K562 (cell line): Measurements from ENCODE around the gene NDUFAF2. TPM values are rescaled to one million over a fixed set of nuclear protein-coding genes. Genes with fewer than 3 reads are reported as not detected.

Experiments
- E2F3 ChIP-seq: fragments of 250-450 bp; sonication (Bioruptor Pico); IDR thresholded peaks from 2 replicates; pipeline ENCODE4 v1.4.0; 2020; ENCODE audit warnings: mild to moderate bottlenecking
- KLF1 ChIP-seq: fragments of 450-650 bp; IDR thresholded peaks from 2 replicates; pipeline ENCODE4 v1.6.1; 2016; ENCODE audit warnings: missing genetic modification characterization, missing compliant biosample characterization
- MTA2 ChIP-seq: fragments of 450-650 bp; IDR thresholded peaks from 2 replicates; pipeline ENCODE4 v1.6.1; 2016; ENCODE audit warnings: low read depth
- NONO ChIP-seq, 2 experiments: fragments of 200-400 bp in 1 of 2; fragments of 450-650 bp in 1 of 2; formaldehyde crosslinking in 1 of 2; IDR thresholded peaks; 2 replicates each; pipeline ENCODE4 v1.6.1; 2017; ENCODE audit warnings: low read depth in 2 of 2, mild to moderate bottlenecking in 2 of 2, moderate library complexity in 2 of 2, low read length in 1 of 2
- NR2F6 ChIP-seq: fragments of 450-650 bp; formaldehyde crosslinking; IDR thresholded peaks from 2 replicates; pipeline ENCODE4 v1.4.0; 2020; ENCODE audit warnings: mild to moderate bottlenecking
- RFX1 ChIP-seq: fragments of 450-650 bp; IDR thresholded peaks from 2 replicates; pipeline ENCODE4 v1.6.1; 2016; ENCODE audit warnings: mild to moderate bottlenecking, moderate library complexity
- RNF2 ChIP-seq: sonication (generic); IDR thresholded peaks from 2 replicates; pipeline ENCODE4 v1.6.1; 2016
- SMAD3 ChIP-seq: fragments of 450-650 bp; formaldehyde crosslinking; conservative IDR thresholded peaks from 2 replicates; pipeline ENCODE4 v1.4.0; 2020; ENCODE audit warnings: mild to moderate bottlenecking
- ZNF146 ChIP-seq: IDR thresholded peaks from one replicate; pipeline ENCODE4 v1.6.1; 2018; ENCODE audit warnings: missing compliant biosample characterization; ENCODE audit not compliant: unreplicated experiment
- ZNF316 ChIP-seq: fragments of 450-650 bp; IDR thresholded peaks from 2 replicates; pipeline ENCODE4 v1.6.1; 2016
- ZNF511 ChIP-seq: sonication (generic); formaldehyde crosslinking; IDR thresholded peaks from 2 replicates; pipeline ENCODE4 v1.8.0; 2022; ENCODE audit warnings: mild to moderate bottlenecking, missing genetic modification reagents
- polyA plus RNA-seq, 8 experiments: library from polyadenylated mRNA; depleted of rRNA in 4 of 8; stranded (reverse) in 5 of 8; unstranded in 3 of 8; fragments of >200 nt; fragmentation: Nextera tagmentation in 2 of 8; fragmentation: Illumina TruSeq in 1 of 8; extraction: Ambion mirVana in 2 of 8; extraction: Trizol in 1 of 8; gene quantifications; 2 replicates each; pipeline versions ENCODE4 v1.2.1 to v1.2.3, GENCODE V29; 2011 to 2014; ENCODE audit warnings: inconsistent platforms in 1 of 8, missing spikeins in 1 of 8
- total RNA-seq, 7 experiments: library from RNA; depleted of rRNA in 6 of 7; stranded (reverse); fragments of >200 nt in 6 of 7; fragmentation: Illumina TruSeq in 2 of 7; extraction: Trizol in 2 of 7; gene quantifications; 2 replicates each; pipeline versions ENCODE4 v1.2.1 to v1.2.3, GENCODE V29; 2011 to 2021; ENCODE audit warnings: low replicate concordance in 1 of 7
- TF ChIP-seq, protein P1 (sequence below), 3 experiments: fragments of 200-800 bp in 1 of 3; fragments of 250-450 bp in 1 of 3; fragments of 450-650 bp in 1 of 3; sonication (Bioruptor Pico) in 1 of 3; sonication (Bioruptor generic) in 1 of 3; formaldehyde crosslinking in 1 of 3; IDR thresholded peaks; 2 replicates each; pipeline versions ENCODE4 v1.6.1 to v1.8.0; 2016 to 2022; ENCODE audit warnings: mild to moderate bottlenecking in 2 of 3, missing genetic modification characterization in 2 of 3, missing compliant biosample characterization in 1 of 3, moderate library complexity in 1 of 3
- TF ChIP-seq, protein P2 (sequence below): fragments of 250-450 bp; sonication (Bioruptor Pico); IDR thresholded peaks from 2 replicates; pipeline ENCODE4 v1.6.1; 2021; ENCODE audit warnings: mild to moderate bottlenecking
- TF ChIP-seq, protein P3 (sequence below): fragments of 150-350 bp; conservative IDR thresholded peaks from 2 replicates; pipeline ENCODE4 v1.6.1; 2014; ENCODE audit warnings: low read length

NDUFAF2 gene
- total and polyA plus RNA-seq, 9 of the 15 experiments (the other 6 are each of a cell fraction or from before 2014, with no cell fraction given), result 56.0 to 155 (median 95.9) TPM

DNA sequence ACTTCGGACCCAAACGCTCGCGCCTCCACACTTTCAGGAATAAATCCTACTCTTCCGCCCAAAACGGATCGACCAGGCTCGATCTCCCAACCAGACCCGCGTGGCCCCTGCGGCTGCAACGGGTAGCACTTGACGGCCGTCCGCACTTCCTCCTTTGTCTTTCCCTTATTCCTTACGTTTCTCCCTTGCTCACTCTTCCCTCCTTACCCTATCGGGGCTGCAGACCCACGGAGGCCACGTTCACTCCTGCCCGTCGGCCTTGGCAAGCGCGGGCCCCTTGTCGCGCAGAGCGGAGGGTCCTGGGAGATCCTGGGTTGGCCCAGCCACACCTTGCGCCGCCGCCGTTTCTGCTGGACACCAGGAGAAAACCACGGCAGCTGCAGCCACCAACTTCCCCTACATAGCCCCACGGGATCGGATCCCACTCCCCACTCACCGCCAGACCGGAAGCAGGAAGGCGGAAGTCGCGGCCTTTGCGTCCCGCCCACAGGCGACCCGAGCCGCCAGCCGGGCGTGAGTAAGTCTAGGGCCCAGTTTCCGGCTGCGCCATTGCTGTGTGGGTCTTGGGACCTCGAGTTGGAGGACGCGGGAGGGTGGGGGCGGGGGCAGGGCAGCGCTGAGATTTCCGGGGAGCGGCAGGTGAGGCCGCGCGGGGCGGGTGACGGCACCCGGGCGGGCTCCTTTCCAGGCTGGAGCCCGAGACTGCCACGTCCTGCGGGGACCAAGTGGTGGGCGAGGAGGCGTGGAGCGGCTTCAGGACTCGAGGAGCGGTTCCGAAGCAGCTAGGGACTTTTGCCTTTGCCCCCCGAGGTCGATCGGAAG is 217.2 kb downstream of the NDUFAF2 start, which contains the start of gene SMIM15 (continued):
- TF ChIP-seq KLF1 (tag) (0 out of 2 replicates have a peak, but pooled peaks have one; percentile 13), NONO (IDR thresholded peaks at IDR 0.05; ENCODE audit: low read depth in 2 of 2, low read length in 1 of 2) (peak in 1 of 2 experiments; percentile 10; a peak in 1 of 4 replicates), SMAD3 (no peak), RFX1 (no peak), RNF2 (no peak; the same call in 1 of the 2 replicates), ZNF316 (0 out of 2 replicates have a peak, but pooled peaks have one; percentile 14), ZNF511 (CRISPR knock-in tag) (peak; percentile 22; the same call in 1 of the 2 replicates), E2F3 (CRISPR knock-in tag) (no peak), NR2F6 (CRISPR knock-in tag) (no peak), MTA2 (peak; percentile 27; the same call in 1 of the 2 replicates), ZNF146 (CRISPR knock-in tag) (no peak)
- TF ChIP-seq, protein P1, sequence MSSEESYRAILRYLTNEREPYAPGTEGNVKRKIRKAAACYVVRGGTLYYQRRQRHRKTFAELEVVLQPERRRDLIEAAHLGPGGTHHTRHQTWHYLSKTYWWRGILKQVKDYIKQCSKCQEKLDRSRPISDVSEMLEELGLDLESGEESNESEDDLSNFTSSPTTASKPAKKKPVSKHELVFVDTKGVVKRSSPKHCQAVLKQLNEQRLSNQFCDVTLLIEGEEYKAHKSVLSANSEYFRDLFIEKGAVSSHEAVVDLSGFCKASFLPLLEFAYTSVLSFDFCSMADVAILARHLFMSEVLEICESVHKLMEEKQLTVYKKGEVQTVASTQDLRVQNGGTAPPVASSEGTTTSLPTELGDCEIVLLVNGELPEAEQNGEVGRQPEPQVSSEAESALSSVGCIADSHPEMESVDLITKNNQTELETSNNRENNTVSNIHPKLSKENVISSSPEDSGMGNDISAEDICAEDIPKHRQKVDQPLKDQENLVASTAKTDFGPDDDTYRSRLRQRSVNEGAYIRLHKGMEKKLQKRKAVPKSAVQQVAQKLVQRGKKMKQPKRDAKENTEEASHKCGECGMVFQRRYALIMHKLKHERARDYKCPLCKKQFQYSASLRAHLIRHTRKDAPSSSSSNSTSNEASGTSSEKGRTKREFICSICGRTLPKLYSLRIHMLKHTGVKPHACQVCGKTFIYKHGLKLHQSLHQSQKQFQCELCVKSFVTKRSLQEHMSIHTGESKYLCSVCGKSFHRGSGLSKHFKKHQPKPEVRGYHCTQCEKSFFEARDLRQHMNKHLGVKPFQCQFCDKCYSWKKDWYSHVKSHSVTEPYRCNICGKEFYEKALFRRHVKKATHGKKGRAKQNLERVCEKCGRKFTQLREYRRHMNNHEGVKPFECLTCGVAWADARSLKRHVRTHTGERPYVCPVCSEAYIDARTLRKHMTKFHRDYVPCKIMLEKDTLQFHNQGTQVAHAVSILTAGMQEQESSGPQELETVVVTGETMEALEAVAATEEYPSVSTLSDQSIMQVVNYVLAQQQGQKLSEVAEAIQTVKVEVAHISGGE (CRISPR knock-in tag; IDR thresholded peaks at IDR 0.05), result peak in 2 of 3 experiments; percentile 47 to 92; a peak in 3 of 6 replicates
- TF ChIP-seq, protein P2, sequence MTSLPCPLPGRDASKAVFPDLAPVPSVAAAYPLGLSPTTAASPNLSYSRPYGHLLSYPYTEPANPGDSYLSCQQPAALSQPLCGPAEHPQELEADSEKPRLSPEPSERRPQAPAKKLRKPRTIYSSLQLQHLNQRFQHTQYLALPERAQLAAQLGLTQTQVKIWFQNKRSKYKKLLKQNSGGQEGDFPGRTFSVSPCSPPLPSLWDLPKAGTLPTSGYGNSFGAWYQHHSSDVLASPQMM (CRISPR knock-in tag), result no peak
- TF ChIP-seq, protein P3, sequence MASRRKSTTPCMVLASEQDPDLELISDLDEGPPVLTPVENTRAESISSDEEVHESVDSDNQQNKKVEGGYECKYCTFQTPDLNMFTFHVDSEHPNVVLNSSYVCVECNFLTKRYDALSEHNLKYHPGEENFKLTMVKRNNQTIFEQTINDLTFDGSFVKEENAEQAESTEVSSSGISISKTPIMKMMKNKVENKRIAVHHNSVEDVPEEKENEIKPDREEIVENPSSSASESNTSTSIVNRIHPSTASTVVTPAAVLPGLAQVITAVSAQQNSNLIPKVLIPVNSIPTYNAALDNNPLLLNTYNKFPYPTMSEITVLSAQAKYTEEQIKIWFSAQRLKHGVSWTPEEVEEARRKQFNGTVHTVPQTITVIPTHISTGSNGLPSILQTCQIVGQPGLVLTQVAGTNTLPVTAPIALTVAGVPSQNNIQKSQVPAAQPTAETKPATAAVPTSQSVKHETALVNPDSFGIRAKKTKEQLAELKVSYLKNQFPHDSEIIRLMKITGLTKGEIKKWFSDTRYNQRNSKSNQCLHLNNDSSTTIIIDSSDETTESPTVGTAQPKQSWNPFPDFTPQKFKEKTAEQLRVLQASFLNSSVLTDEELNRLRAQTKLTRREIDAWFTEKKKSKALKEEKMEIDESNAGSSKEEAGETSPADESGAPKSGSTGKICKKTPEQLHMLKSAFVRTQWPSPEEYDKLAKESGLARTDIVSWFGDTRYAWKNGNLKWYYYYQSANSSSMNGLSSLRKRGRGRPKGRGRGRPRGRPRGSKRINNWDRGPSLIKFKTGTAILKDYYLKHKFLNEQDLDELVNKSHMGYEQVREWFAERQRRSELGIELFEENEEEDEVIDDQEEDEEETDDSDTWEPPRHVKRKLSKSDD, result no peak
